ENCODE measurements around the gene BAHCC1.

Gene BAHCC1

DNA sequence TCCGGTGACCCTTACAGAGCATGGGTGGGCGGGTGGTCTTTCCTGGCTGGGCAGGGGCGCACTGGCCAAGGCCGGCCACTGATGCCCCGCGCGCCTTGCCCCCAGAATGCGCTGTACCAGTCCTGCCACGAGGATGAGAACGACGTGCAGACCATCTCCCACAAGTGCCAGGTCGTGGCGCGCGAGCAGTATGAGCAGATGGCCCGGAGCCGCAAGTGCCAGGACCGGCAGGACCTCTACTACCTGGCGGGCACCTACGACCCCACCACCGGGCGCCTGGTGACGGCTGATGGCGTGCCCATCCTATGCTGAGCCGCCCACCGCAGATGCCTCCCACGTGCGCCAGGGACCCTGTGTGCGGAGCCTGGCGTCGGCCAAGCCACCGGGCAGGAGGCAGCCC is 68.2 kb downstream of the BAHCC1 start:
- TF ChIP-seq EZH2phosphoT487 (IDR thresholded peaks at IDR 0.05; ENCODE audit: low read depth) = no peak
- TF ChIP-seq, protein P1, sequence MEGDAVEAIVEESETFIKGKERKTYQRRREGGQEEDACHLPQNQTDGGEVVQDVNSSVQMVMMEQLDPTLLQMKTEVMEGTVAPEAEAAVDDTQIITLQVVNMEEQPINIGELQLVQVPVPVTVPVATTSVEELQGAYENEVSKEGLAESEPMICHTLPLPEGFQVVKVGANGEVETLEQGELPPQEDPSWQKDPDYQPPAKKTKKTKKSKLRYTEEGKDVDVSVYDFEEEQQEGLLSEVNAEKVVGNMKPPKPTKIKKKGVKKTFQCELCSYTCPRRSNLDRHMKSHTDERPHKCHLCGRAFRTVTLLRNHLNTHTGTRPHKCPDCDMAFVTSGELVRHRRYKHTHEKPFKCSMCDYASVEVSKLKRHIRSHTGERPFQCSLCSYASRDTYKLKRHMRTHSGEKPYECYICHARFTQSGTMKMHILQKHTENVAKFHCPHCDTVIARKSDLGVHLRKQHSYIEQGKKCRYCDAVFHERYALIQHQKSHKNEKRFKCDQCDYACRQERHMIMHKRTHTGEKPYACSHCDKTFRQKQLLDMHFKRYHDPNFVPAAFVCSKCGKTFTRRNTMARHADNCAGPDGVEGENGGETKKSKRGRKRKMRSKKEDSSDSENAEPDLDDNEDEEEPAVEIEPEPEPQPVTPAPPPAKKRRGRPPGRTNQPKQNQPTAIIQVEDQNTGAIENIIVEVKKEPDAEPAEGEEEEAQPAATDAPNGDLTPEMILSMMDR (IDR thresholded peaks at IDR 0.05; ENCODE audit: low read depth, low read length) = no peak
- no peaks in the 10 kb centered on the region for H4K20me1 ChIP-seq (ENCODE audit: insufficient read depth, low read length)

DNA sequence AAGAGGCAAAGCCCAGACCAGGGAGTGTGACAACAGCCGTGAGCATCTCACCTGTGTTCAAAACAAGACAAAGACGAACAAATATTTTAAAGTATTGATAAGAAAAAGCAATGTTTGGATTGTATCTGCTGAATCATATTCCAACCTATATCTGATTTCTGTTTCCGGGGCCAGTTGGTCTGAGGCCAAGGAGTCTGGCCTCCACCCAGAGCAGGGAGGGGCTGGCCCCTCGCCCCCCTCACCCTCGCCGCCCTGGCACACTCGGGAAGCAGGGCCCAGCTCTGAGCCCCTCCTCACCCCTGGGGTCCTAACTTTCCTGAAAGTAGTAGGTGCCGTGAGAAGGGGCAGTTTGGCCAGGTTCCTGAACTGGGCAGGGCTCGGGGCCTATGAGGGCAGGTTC is 69.3 kb downstream of the BAHCC1 start:
- Histone ChIP-seq H3K36me3 (replicated peaks; ENCODE audit: low read depth, low read length) (no peaks in the 10 kb centered on the region), H4K20me1 (ENCODE audit: insufficient read depth, low read length) (no peaks in the 10 kb centered on the region), H3K4me2 (ENCODE audit: low read length) (no peak overlapping the region), H3K79me2 (ENCODE audit: low read length) (no peaks in the 10 kb centered on the region), H3K27ac (ENCODE audit: low read length) (no peak overlapping the region), H3K4me1 (ENCODE audit: low read length) (no peaks in the 10 kb centered on the region), H3K9me3 (ENCODE audit: insufficient read depth, low read length) (no peaks in the 10 kb centered on the region), H3K27me3 (ENCODE audit: low read depth, low read length) (no peaks in the 10 kb centered on the region), H3K4me3 (ENCODE audit: low read length) (no peak overlapping the region), H2AFZ (ENCODE audit: low read depth, low read length) (no peak overlapping the region), H3K9ac (ENCODE audit: low read length) (no peak overlapping the region)
- no peak for TF ChIP-seq EZH2phosphoT487 (IDR thresholded peaks at IDR 0.05; ENCODE audit: low read depth)

More for the DNA sequence above, 68.2 kb downstream of the BAHCC1 start:
- H3K4me3 ChIP-seq (ENCODE audit: low read length) = no peak overlapping the region
- H2AFZ ChIP-seq (ENCODE audit: low read depth, low read length) = no peak overlapping the region
- H3K4me1 ChIP-seq (ENCODE audit: low read length) = no peaks in the 10 kb centered on the region
- no peak overlapping the region for H3K9ac ChIP-seq (ENCODE audit: low read length)
- H3K27ac ChIP-seq (ENCODE audit: low read length) = no peak overlapping the region
- no peaks in the 10 kb centered on the region for H3K9me3 ChIP-seq (ENCODE audit: insufficient read depth, low read length)
- no peaks in the 10 kb centered on the region for H3K36me3 ChIP-seq (replicated peaks; ENCODE audit: low read depth, low read length)
- H3K4me2 ChIP-seq (ENCODE audit: low read length) = no peak overlapping the region
- H3K79me2 ChIP-seq (ENCODE audit: low read length) = no peaks in the 10 kb centered on the region
- no peaks in the 10 kb centered on the region for H3K27me3 ChIP-seq (ENCODE audit: low read depth, low read length)

DNA sequence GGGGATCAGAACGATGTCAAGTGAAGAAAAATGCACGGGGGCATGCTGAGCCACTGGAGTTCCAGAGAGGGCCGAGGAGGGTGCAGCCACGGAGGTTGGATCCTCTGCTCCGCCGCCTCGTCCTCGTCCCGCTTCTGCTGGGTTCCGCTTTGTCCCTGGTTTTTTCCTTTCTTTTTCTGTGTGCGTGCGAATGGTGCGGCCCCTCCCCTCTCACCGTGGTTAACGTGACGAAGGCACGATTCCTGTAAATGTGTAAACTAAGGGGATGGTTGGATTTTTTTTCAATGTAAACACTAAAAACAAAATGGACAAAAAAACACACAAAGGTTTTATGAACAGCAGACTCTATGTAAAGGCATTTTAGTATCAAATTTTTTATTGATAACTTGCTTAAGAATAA is 70.7 kb downstream of the BAHCC1 start:
- Histone ChIP-seq H4K20me1 (ENCODE audit: insufficient read depth, low read length) (no peaks in the 10 kb centered on the region), H3K79me2 (ENCODE audit: low read length) (no peaks in the 10 kb centered on the region), H3K36me3 (replicated peaks; ENCODE audit: low read depth, low read length) (no peaks in the 10 kb centered on the region), H3K27me3 (ENCODE audit: low read depth, low read length) (no peaks in the 10 kb centered on the region), H3K27ac (ENCODE audit: low read length) (no peak overlapping the region), H3K4me1 (ENCODE audit: low read length) (no peaks in the 10 kb centered on the region), H2AFZ (ENCODE audit: low read depth, low read length) (no peak overlapping the region), H3K9me3 (ENCODE audit: insufficient read depth, low read length) (no peaks in the 10 kb centered on the region), H3K9ac (ENCODE audit: low read length) (no peak overlapping the region), H3K4me3 (ENCODE audit: low read length) (no peak overlapping the region), H3K4me2 (ENCODE audit: low read length) (no peak overlapping the region)
- TF ChIP-seq EZH2phosphoT487 (IDR thresholded peaks at IDR 0.05; ENCODE audit: low read depth) = no peak
- TF ChIP-seq, protein P1 (IDR thresholded peaks at IDR 0.05; ENCODE audit: low read depth, low read length) = no peak

DNA sequence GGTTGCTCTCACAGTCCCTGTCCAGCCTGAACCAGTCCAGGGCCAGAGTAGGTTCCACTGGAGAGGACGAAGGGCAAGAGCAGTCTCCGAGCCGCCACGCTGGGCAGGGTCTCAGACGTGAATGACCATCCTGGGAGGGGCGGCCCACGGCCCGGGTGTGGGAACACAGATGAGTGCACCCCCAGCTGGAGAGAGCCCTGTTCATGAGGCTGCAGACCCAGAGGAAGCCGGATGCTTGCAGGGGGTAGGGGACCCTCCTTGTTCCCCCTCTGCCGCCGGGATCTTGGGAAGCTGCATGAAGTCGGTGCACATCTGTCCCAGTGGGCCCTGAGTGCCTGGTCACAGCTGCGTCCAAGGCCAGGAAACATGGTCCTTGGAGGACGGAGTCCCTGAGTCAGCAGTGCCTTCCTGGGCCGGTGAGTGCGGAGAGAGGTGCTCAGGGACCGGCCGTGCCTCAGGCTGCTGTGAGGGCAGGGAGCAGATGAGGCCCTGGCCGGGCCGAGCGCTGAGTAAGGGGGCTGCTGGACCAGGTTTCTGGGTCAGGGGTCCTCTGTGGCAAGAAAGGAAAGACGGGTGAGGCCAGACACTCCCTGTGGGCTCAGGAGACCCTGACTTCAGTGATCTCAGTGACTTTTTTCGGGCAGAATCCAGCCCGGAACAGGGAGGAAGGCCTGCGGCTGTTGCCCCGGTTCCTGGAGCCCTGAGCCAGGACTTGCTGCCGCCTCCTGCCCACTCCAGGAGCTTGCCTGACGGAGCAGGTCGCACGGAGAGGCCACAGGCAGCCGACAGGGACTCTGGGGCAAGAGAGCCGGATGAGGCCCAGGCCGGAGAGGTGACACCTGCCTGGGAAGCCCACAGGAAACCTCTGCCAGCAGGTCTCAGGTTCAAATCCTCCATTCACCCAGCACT is 71.6 kb downstream of the BAHCC1 start:
- H3K36me3 ChIP-seq (replicated peaks; ENCODE audit: low read depth, low read length) = no peaks in the 10 kb centered on the region
- no peak overlapping the region for H3K4me2 ChIP-seq (ENCODE audit: low read length)
- H3K9me3 ChIP-seq (ENCODE audit: insufficient read depth, low read length) = no peaks in the 10 kb centered on the region
- TF ChIP-seq EZH2phosphoT487 (IDR thresholded peaks at IDR 0.05; ENCODE audit: low read depth) = no peak
- TF ChIP-seq, protein P1 (IDR thresholded peaks at IDR 0.05; ENCODE audit: low read depth, low read length) = no peak
- no peaks in the 10 kb centered on the region for H4K20me1 ChIP-seq (ENCODE audit: insufficient read depth, low read length)
- H3K4me1 ChIP-seq (ENCODE audit: low read length) = no peaks in the 10 kb centered on the region
- H3K27me3 ChIP-seq (ENCODE audit: low read depth, low read length) = no peaks in the 10 kb centered on the region
- H3K27ac ChIP-seq (ENCODE audit: low read length) = no peak overlapping the region
- H3K4me3 ChIP-seq (ENCODE audit: low read length) = no peak overlapping the region
- no peak overlapping the region for H3K9ac ChIP-seq (ENCODE audit: low read length)
- no peak overlapping the region for H2AFZ ChIP-seq (ENCODE audit: low read depth, low read length)
- no peaks in the 10 kb centered on the region for H3K79me2 ChIP-seq (ENCODE audit: low read length)

All from OCI-LY3 (cell line).